Retinal pigment epithelial cell (primary cell): ENCODE data around the gene SPATA32.

ENCODE experiments used
- DNase-seq: peaks from one replicate; pipeline ENCODE4 v3.0.0-alpha.2; 2010; ENCODE audit warnings: low read depth
- H3K4me3 ChIP-seq: 2 replicates; pipeline ENCODE4 v1.5.1; 2011; ENCODE audit warnings: mild to moderate bottlenecking, low read length, control low read depth, moderate library complexity
- CTCF ChIP-seq: conservative IDR thresholded peaks from 2 replicates; pipeline ENCODE4 v1.5.1; 2011; ENCODE audit warnings: low read depth, low read length, control low read depth, inconsistent platforms

The SPATA32 gene

GRCh38 chr17:45293413-45294211 is 31.7 kb upstream of the SPATA32 start:
- peak; percentile 79 for DNase-seq
- H3K4me3 ChIP-seq, result no peak overlapping the region
- peak; percentile 7 for TF ChIP-seq CTCF

GRCh38 chr17:45292696-45293412 is 31.0 kb upstream of the SPATA32 start:
- no peak overlapping the region for H3K4me3 ChIP-seq
- DNase-seq, result no peak
- no peak for TF ChIP-seq CTCF

GRCh38 chr17:45291171-45291805 is 29.4 kb upstream of the SPATA32 start:
- no peak for DNase-seq
- H3K4me3 ChIP-seq, result no peak overlapping the region
- TF ChIP-seq CTCF, result no peak

- no peak for TF ChIP-seq CTCF
- no peak for DNase-seq
- no peak overlapping the region for H3K4me3 ChIP-seq
Observed at GRCh38 chr17:45290269-45290765, 28.4 kb upstream of the SPATA32 start.

- TF ChIP-seq CTCF, result no peak
- H3K4me3 ChIP-seq, result no peak overlapping the region
- no peak for DNase-seq
Observed at GRCh38 chr17:45289301-45290268, 27.7 kb upstream of the SPATA32 start.

GRCh38 chr17:45288825-45289224 is 26.9 kb upstream of the SPATA32 start:
- no peak overlapping the region for H3K4me3 ChIP-seq
- TF ChIP-seq CTCF, result no peak
- no peak for DNase-seq
